ENCODE data around the gene LTA4H. TPM values are rescaled to one million over a fixed set of nuclear protein-coding genes. Genes with fewer than 3 reads are reported as not detected.
"Not testable (repeated sequence)": the region's sequence is repeated elsewhere in the genome, so short reads cannot be mapped to it uniquely, and the experiment has no call there.

LTA4H gene
- total and polyA plus RNA-seq, 10 of the 15 experiments (the other 5 are each of a cell fraction or from before 2014, with no cell fraction given), result 43.9 to 106 (median 47.3) TPM

- DNase-seq (ENCODE audit: low read depth, low spot score), result no peak
- Histone ChIP-seq H3K36me3 (ENCODE audit: control insufficient read depth in 2 of 2, insufficient read depth in 2 of 2, low read length in 1 of 2) (no peaks in the 10 kb centered on the region), H4K20me1 (ENCODE audit: control insufficient read depth, insufficient read depth) (no peaks in the 10 kb centered on the region), H3K9ac (ENCODE audit: control insufficient read depth, insufficient read depth, low read length) (no peak overlapping the region), H3K27ac (ENCODE audit: control insufficient read depth, insufficient read depth) (no peak overlapping the region), H3K27me3 (replicated peaks in 1 of 2; ENCODE audit: control insufficient read depth in 2 of 2, insufficient read depth in 2 of 2, low read length in 1 of 2) (no peaks in the 10 kb centered on the region; a peak in 1 of 4 replicates), H3K4me2 (ENCODE audit: control insufficient read depth, insufficient read depth) (no peak overlapping the region), H3K4me1 (ENCODE audit: control insufficient read depth, insufficient read depth, low read length) (peaks cover 6% of the 10 kb centered on the region), H3K4me3 (no peak overlapping the region), H3K9me3 (replicated peaks; ENCODE audit: control insufficient read depth, insufficient read depth, low read length) (no peaks in the 10 kb centered on the region), H2AFZ (ENCODE audit: control insufficient read depth, low read depth, low read length) (no peak overlapping the region), H3K79me2 (ENCODE audit: control insufficient read depth, insufficient read depth, low read length) (no peaks in the 10 kb centered on the region)
- BruUV-seq (replicated peaks), result no TSS peak
- in situ Hi-C loops (cut with MboI) (no loop called here), intact Hi-C loops (cut with micrococcal nuclease; ENCODE audit: unreplicated experiment) (no loop called here)
- SMC1A ChIA-PET (ENCODE audit: uncharacterized antibody, unreplicated experiment), result interaction anchor here (1.3 to 6.9 kb wide), 5 partner anchors 122 to 449 kb away, joined by 3 to 60 read pairs (median 18); no protein-coding TSS in a partner anchor
- no peak for ATAC-seq
- CTCF ChIA-PET, result interaction anchor here (1.2 to 10.7 kb wide), 3 partner anchors 21 to 448 kb away, joined by 3 to 167 read pairs (median 5); no protein-coding TSS in a partner anchor
- FAIRE-seq, result no peak
- RAD21 ChIA-PET (ENCODE audit: unreplicated experiment), result interaction anchor here (1.4 to 4.8 kb wide), 3 partner anchors 148 to 449 kb away, joined by 4 to 42 read pairs (median 13); partner anchors contain the start of gene CDK17
- WGBS (ENCODE audit: insufficient coverage, insufficient replicate concordance, low lambda C conversion rate, missing lambda C conversion rate), result 77% methylated on average over 5 of the region's 5 CpGs
- POLR2A ChIA-PET, result interaction anchor here (0.7 kb wide), 1 partner anchor 142 kb away, joined by 5 read pairs; no protein-coding TSS in a partner anchor
- no peak for TF ChIP-seq TAF1 (IDR thresholded peaks at IDR 0.05; ENCODE audit: borderline replicate concordance, low read depth, low read length)
- TF ChIP-seq ZBTB11 (CRISPR knock-in tag; IDR thresholded peaks at IDR 0.05), result no peak
- no peak for TF ChIP-seq BACH1 (IDR thresholded peaks at IDR 0.05; ENCODE audit: borderline replicate concordance)
- no peak for TF ChIP-seq SIX5 (IDR thresholded peaks at IDR 0.05; ENCODE audit: low read depth, low read length, severe bottlenecking)
- no peak for TF ChIP-seq TCF7 (IDR thresholded peaks at IDR 0.05; ENCODE audit: borderline replicate concordance)
- no peak for TF ChIP-seq RFX5 (IDR thresholded peaks at IDR 0.05; ENCODE audit: low read depth, low read length)
- no peak for TF ChIP-seq JUNB (IDR thresholded peaks at IDR 0.05)
- no peak for TF ChIP-seq ZNF622 (IDR thresholded peaks at IDR 0.05)
- TF ChIP-seq YBX1 (IDR thresholded peaks at IDR 0.05), result no peak
- no peak for TF ChIP-seq SMAD1 (IDR thresholded peaks at IDR 0.05; ENCODE audit: low read depth, partially characterized antibody)
- TF ChIP-seq POLR2AphosphoS2 (IDR thresholded peaks at IDR 0.05; ENCODE audit: low read depth, low read length), result no peak
- no peak for TF ChIP-seq MAX (IDR thresholded peaks at IDR 0.05; ENCODE audit: low read depth, low read length)
- TF ChIP-seq NFIC (IDR thresholded peaks at IDR 0.05; ENCODE audit: low read depth, low read length), result no peak
Observed at GRCh38 chr12:96068111-96068510, 32.7 kb upstream of the LTA4H start.

GRCh38 chr12:96065776-96066175 is 30.4 kb upstream of the LTA4H start:
- SMC1A ChIA-PET (ENCODE audit: uncharacterized antibody, unreplicated experiment), result interaction anchor here (1.2 to 6.9 kb wide), 6 partner anchors 18 to 451 kb away, joined by 3 to 60 read pairs (median 12); no protein-coding TSS in a partner anchor
- in situ Hi-C loops (cut with MboI); H3K4me1 ChIP-seq (ENCODE audit: control insufficient read depth, insufficient read depth, low read length); FAIRE-seq; H2AFZ ChIP-seq (ENCODE audit: control insufficient read depth, low read depth, low read length); H3K9ac ChIP-seq (ENCODE audit: control insufficient read depth, insufficient read depth, low read length); H3K36me3 ChIP-seq (ENCODE audit: control insufficient read depth in 2 of 2, insufficient read depth in 2 of 2, low read length in 1 of 2); H3K9me3 ChIP-seq (replicated peaks; ENCODE audit: control insufficient read depth, insufficient read depth, low read length); H3K4me3 ChIP-seq; H3K4me2 ChIP-seq (ENCODE audit: control insufficient read depth, insufficient read depth); H3K79me2 ChIP-seq (ENCODE audit: control insufficient read depth, insufficient read depth, low read length); ATAC-seq; DNase-seq (ENCODE audit: low read depth, low spot score); POLR2A ChIA-PET; BruUV-seq (replicated peaks); H4K20me1 ChIP-seq (ENCODE audit: control insufficient read depth, insufficient read depth); intact Hi-C loops (cut with micrococcal nuclease; ENCODE audit: unreplicated experiment); H3K27me3 ChIP-seq (replicated peaks in 1 of 2; ENCODE audit: control insufficient read depth in 2 of 2, insufficient read depth in 2 of 2, low read length in 1 of 2); H3K27ac ChIP-seq (ENCODE audit: control insufficient read depth, insufficient read depth): not testable (repeated sequence)
- CTCF ChIA-PET, result interaction anchor here (0.8 to 10.7 kb wide), 6 partner anchors 8 to 451 kb away, joined by 3 to 167 read pairs (median 4); no protein-coding TSS in a partner anchor
- RAD21 ChIA-PET (ENCODE audit: unreplicated experiment), result interaction anchor here (1.3 to 4.8 kb wide), 4 partner anchors 146 to 451 kb away, joined by 4 to 42 read pairs (median 16); no protein-coding TSS in a partner anchor
- WGBS (ENCODE audit: insufficient coverage, insufficient replicate concordance, low lambda C conversion rate, missing lambda C conversion rate), result 72% methylated on average over 3 of the region's 3 CpGs

All from GM12878 (cell line).